IMR-90 (cell line): ENCODE data around the gene PACSIN2. TPM values are rescaled to one million over a fixed set of nuclear protein-coding genes. Genes with fewer than 3 reads are reported as not detected.

Source experiments
- ATAC-seq: fragments of 200-7000 bp; cut with Tn5 transposase; 2 replicates; pipeline ENCODE4 v1.9.1; 2020; ENCODE audit warnings: low read depth, mild to moderate bottlenecking, moderate library complexity
- BruUV-seq: library from RNA; stranded (reverse); fragments of 400-500 nt; replicated peaks from 2 replicates; lab custom pipeline; 2021; lab: Mats Ljungman, UMichigan
- CTCF ChIA-PET: fragments of 300-600 bp; formaldehyde crosslinking; extraction: SDS; loops from one replicate; lab custom pipeline; 2021; ENCODE audit warnings: antibody characterized with exemption; lab: Yijun Ruan, JAX
- POLR2A ChIA-PET: fragments of 300-600 bp; sonication (Branson Sonifier 250); formaldehyde crosslinking; loops from one replicate; lab custom pipeline; 2022; ENCODE audit warnings: antibody characterized with exemption; ENCODE audit not compliant: unreplicated experiment; lab: Charles Lee
- DNase-seq: peaks from one replicate; pipeline ENCODE4 v3.0.0; 2013
- H2AFZ ChIP-seq: replicated peaks from 2 replicates; pipeline ENCODE3; 2013; ENCODE audit warnings: low read length, mild to moderate bottlenecking; ENCODE audit not compliant: poor library complexity
- H2AK5ac ChIP-seq: 2 replicates; pipeline ENCODE4 v1.6.1; 2013; ENCODE audit warnings: low read depth, low read length, inconsistent platforms
- H2AK9ac ChIP-seq: replicated peaks from 2 replicates; pipeline ENCODE3; 2013; ENCODE audit warnings: mild to moderate bottlenecking, low read depth, low read length, moderate library complexity; ENCODE audit not compliant: poor library complexity
- H2BK120ac ChIP-seq: 2 replicates; pipeline ENCODE4 v1.6.1; 2013; ENCODE audit warnings: low read depth, low read length, inconsistent platforms
- H2BK15ac ChIP-seq: 3 replicates; pipeline ENCODE4 v1.6.1; 2013; ENCODE audit warnings: low read depth, low read length, inconsistent platforms
- H2BK20ac ChIP-seq: 2 replicates; pipeline ENCODE4 v1.6.1; 2013; ENCODE audit warnings: low read depth, mild to moderate bottlenecking, inconsistent platforms, low read length, moderate library complexity
- H2BK5ac ChIP-seq: 2 replicates; pipeline ENCODE4 v1.6.1; 2013; ENCODE audit warnings: mild to moderate bottlenecking, low read depth, low read length, inconsistent platforms; ENCODE audit not compliant: poor library complexity, severe bottlenecking
- H3K14ac ChIP-seq: replicated peaks from 2 replicates; pipeline ENCODE4 v1.6.1; 2013; ENCODE audit warnings: low read depth, low read length, inconsistent platforms
- H3K18ac ChIP-seq: 2 replicates; pipeline ENCODE4 v1.6.1; 2013; ENCODE audit warnings: low read depth, low read length, control low read depth
- H3K23ac ChIP-seq: 2 replicates; pipeline ENCODE4 v1.6.1; 2013; ENCODE audit warnings: low read depth, low read length, inconsistent platforms
- H3K27ac ChIP-seq: 2 replicates; pipeline ENCODE4 v1.5.1; 2013; ENCODE audit warnings: mild to moderate bottlenecking, control low read depth, low read length; ENCODE audit not compliant: insufficient read depth
- H3K27me3 ChIP-seq: 2 replicates; pipeline ENCODE4 v1.6.1; 2013; ENCODE audit warnings: low read length; ENCODE audit not compliant: control insufficient read depth, insufficient read depth
- H3K36me3 ChIP-seq: 2 replicates; pipeline ENCODE4 v1.6.1; 2013; ENCODE audit warnings: low read length, mixed read lengths; ENCODE audit not compliant: control insufficient read depth, insufficient read depth
- H3K4ac ChIP-seq: 2 replicates; pipeline ENCODE4 v1.6.1; 2013; ENCODE audit warnings: low read depth, low read length, inconsistent platforms
- H3K4me1 ChIP-seq: 2 replicates; pipeline ENCODE4 v1.6.1; 2013; ENCODE audit warnings: low read length, mixed read lengths; ENCODE audit not compliant: control insufficient read depth, insufficient read depth
- H3K4me2 ChIP-seq: 2 replicates; pipeline ENCODE4 v1.6.1; 2013; ENCODE audit warnings: low read depth, mild to moderate bottlenecking, control low read depth, low read length, moderate library complexity
- H3K4me3 ChIP-seq: 2 replicates; pipeline ENCODE4 v1.5.1; 2013; ENCODE audit warnings: low read depth, mild to moderate bottlenecking, control low read depth, low read length, moderate library complexity; ENCODE audit not compliant: insufficient read depth
- H3K56ac ChIP-seq: 2 replicates; pipeline ENCODE4 v1.6.1; 2013; ENCODE audit warnings: low read length, inconsistent platforms; ENCODE audit not compliant: insufficient read depth; ENCODE audit errors: extremely low read depth
- H3K79me1 ChIP-seq, 2 experiments: 2 replicates each; pipeline ENCODE4 v1.6.1; 2013; ENCODE audit warnings: low read length in 2 of 2, inconsistent platforms in 1 of 2, low read depth in 1 of 2
- H3K9ac ChIP-seq: 2 replicates; pipeline ENCODE4 v1.6.1; 2013; ENCODE audit warnings: low read depth, low read length, control low read depth
- H3K9me1 ChIP-seq: 2 replicates; pipeline ENCODE4 v1.6.1; 2013; ENCODE audit warnings: low read length, inconsistent platforms; ENCODE audit not compliant: insufficient read depth
- H3K9me3 ChIP-seq: 2 replicates; pipeline ENCODE4 v1.6.1; 2013; ENCODE audit warnings: low read length; ENCODE audit not compliant: control insufficient read depth, insufficient read depth
- H4K20me1 ChIP-seq: 2 replicates; pipeline ENCODE4 v1.6.1; 2013; ENCODE audit warnings: low read length, inconsistent platforms; ENCODE audit not compliant: insufficient read depth
- H4K5ac ChIP-seq: 2 replicates; pipeline ENCODE4 v1.6.1; 2013; ENCODE audit warnings: mild to moderate bottlenecking, low read depth, low read length, control low read depth
- H4K8ac ChIP-seq, 2 experiments: 2 replicates each; pipeline ENCODE4 v1.6.1; 2013; ENCODE audit warnings: low read depth in 2 of 2, low read length in 2 of 2, control low read depth in 1 of 2, inconsistent platforms in 1 of 2
- H4K91ac ChIP-seq: 2 replicates; pipeline ENCODE4 v1.6.1; 2013; ENCODE audit warnings: low read depth, low read length, inconsistent platforms; ENCODE audit not compliant: insufficient read depth
- CHD1 ChIP-seq: IDR thresholded peaks from 2 replicates; pipeline ENCODE4 v1.6.1; 2012; ENCODE audit warnings: low read depth, low read length, improper control_type of control experiment
- CTCF ChIP-seq: conservative IDR thresholded peaks from 2 replicates; pipeline ENCODE4 v1.5.1; 2012; ENCODE audit warnings: mild to moderate bottlenecking, low read depth, low read length, improper control_type of control experiment
- FOS ChIP-seq: fragments of 150-350 bp; IDR thresholded peaks from 2 replicates; pipeline ENCODE4 v1.6.1; 2016; ENCODE audit warnings: low read depth, low read length
- MAFK ChIP-seq: IDR thresholded peaks from 2 replicates; pipeline ENCODE4 v1.6.1; 2012; ENCODE audit warnings: low read depth, low read length, improper control_type of control experiment
- WGBS, 2 experiments: methylation state at CpG; one replicate each; pipeline versions ENCODE4 v1.1.5 to v1.1.7; 2013; ENCODE audit warnings: missing lambda C conversion rate in 2 of 2; ENCODE audit not compliant: insufficient read length in 1 of 2; ENCODE audit errors: extremely low coverage in 2 of 2; 5-methylcytosine and 5-hydroxymethylcytosine counted together
- dilution Hi-C: fragments of 300-500 bp; cut with HindIII; formaldehyde crosslinking; loops from one replicate; pipeline ENCODE4 v1.14.3; 2018; ENCODE audit warnings: low sequenced_read_pairs; ENCODE audit not compliant: unreplicated experiment
- in situ Hi-C: fragments of 300-500 bp; cut with MboI; formaldehyde crosslinking; loops from 3 replicates; pipeline ENCODE4 v1.14.3; 2019; ENCODE audit warnings: low sequenced_read_pairs, inconsistent platforms, mixed read lengths
- intact Hi-C: fragments of 100-400 bp; cut with micrococcal nuclease; formaldehyde crosslinking; loops from 2 replicates; pipeline ENCODE4 v1.10.0; 2022
- polyA plus RNA-seq, 3 experiments: library from polyadenylated mRNA; depleted of rRNA; stranded (reverse); fragments of >200 nt; gene quantifications; 2 replicates each; pipeline ENCODE4 v1.2.3, GENCODE V29; 2012; ENCODE audit warnings: low replicate concordance in 1 of 3
- total RNA-seq: library from RNA; depleted of rRNA; stranded (reverse); fragments of >200 nt; gene quantifications from 2 replicates; pipeline ENCODE4 v1.2.3, GENCODE V29; 2012

Gene PACSIN2
- total and polyA plus RNA-seq, 2 of the 4 experiments (the other 2 are of a cell fraction), result 85.0 to 118 TPM

GRCh38 chr22:42869463-42869862 is 145.5 kb downstream of the PACSIN2 start:
- dilution Hi-C loops (no loop called here), in situ Hi-C loops (no loop called here), intact Hi-C loops (no loop called here)
- no CpG with 5 or more reads among the region's 8 CpGs for WGBS, 2 experiments
- Histone ChIP-seq H3K18ac (no peak overlapping the region), H3K9me1 (0 out of 2 replicates have a peak, but pooled peaks cover 2% of the 10 kb centered on the region), H2BK20ac (no peak overlapping the region), H4K20me1 (peaks cover 8% of the 10 kb centered on the region), H4K5ac (no peak overlapping the region), H2BK15ac (no peak overlapping the region), H2AK9ac (no peak overlapping the region), H3K4me1 (no peaks in the 10 kb centered on the region), H3K4me3 (no peak overlapping the region), H3K14ac (no peak overlapping the region), H3K4me2 (no peak overlapping the region), H3K36me3 (peaks cover 39% of the 10 kb centered on the region), H2BK5ac (no peak overlapping the region), H3K27ac (no peak overlapping the region), H3K4ac (no peak overlapping the region), H3K56ac (no peak overlapping the region), H3K9me3 (no peaks in the 10 kb centered on the region), H2AK5ac (no peak overlapping the region), H3K27me3 (no peaks in the 10 kb centered on the region), H3K9ac (no peak overlapping the region), H2BK120ac (no peak overlapping the region), H3K23ac (no peak overlapping the region), H3K79me1 (peaks cover 3 to 4% of the 10 kb centered on the region in 2 experiments; a peak in 2 of 4 replicates), H4K8ac (no peak overlapping the region), H2AFZ (no peak overlapping the region), H4K91ac (no peak overlapping the region)
- DNase-seq (no peak), ATAC-seq (no peak)
- POLR2A ChIA-PET, result no interaction called here
- TF ChIP-seq MAFK, result no peak
- no peak for TF ChIP-seq CTCF
- TF ChIP-seq FOS, result no peak
- no peak for TF ChIP-seq CHD1
- CTCF ChIA-PET, result no interaction called here
- BruUV-seq, result no TSS peak
